Measurements from ENCODE around the gene CEP290.

DNA sequence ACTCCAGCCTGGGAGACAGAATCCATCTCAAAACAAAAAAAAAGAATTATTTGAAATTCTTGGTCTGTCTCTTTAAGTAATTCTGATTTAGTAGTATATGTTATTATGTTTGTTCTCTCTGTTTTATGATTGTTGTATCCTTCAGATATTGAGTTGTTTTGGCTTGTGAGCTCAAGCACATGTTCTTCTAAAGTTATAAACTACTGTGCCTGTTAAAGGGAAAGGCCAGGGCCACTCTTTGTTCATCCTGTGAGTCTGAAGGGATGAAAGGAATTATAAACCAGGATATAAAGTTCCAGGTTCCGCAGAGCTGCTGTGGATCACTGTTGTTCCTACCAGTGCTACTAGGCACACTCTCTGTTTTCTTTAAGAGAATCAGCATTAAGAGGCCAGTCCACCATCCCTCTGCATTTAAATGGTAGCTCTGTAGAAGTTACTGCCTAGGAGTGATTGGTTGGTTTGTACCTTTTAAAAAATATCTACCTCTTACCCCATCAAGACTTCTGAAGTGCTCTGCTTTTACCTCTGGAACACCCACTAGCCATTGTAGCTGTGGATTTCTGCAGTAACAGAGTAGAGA, 14.3 kb upstream of the CEP290 start:
- no peak for TF ChIP-seq POLR2A (IDR thresholded peaks at IDR 0.05)
- TF ChIP-seq POLR2AphosphoS5 (IDR thresholded peaks at IDR 0.05): no peak

All from spleen (tissue), 3 donors.